ENCODE results near the gene SULF2. TPM values are rescaled to one million over a fixed set of nuclear protein-coding genes. Genes with fewer than 3 reads are reported as not detected.

Gene SULF2
- total and polyA plus RNA-seq, 2 of the 4 experiments (the other 2 are of a cell fraction): 0.54 to 0.77 TPM

DNA sequence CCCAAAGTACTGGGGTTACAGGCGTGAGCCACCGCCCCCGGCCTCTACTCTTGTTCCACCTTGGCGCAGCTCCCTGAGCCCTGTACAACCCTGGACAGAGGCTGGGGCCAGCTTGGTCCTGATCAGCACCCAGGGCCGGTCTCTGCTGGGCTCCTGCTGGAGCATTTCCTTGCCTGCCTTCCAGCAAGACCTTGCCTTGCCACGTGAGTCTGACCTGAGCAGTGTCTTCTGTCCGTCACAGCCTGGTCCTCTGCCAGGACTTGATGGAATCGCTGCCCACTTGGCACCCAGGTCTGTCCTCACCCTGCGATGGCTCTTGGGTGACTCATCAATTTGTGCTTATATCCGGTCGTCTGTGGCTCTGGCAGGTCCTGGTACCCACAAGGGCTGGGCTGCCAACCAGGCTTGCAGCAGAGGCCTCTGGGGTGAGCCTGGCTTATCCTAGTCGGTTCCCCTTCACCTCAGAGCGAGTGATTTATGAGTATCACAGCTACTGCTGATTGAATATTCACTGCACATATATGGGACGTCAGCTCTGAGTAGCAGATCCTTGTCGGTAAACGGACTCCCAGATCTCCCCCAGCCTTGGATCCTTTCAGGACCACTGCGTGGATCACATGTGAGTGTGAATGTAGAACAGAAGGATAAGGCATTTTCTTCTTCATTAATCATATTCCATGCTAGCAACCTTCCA is 10.1 kb upstream of the SULF2 start:
- Histone ChIP-seq H4K91ac (ENCODE audit: insufficient read depth, low read depth, low read length) (no peak overlapping the region), H3K4ac (ENCODE audit: low read depth, low read length) (no peak overlapping the region), H3K27ac (ENCODE audit: insufficient read depth, low read length) (no peak overlapping the region), H3K4me3 (ENCODE audit: insufficient read depth, low read depth, low read length) (no peak overlapping the region), H3K27me3 (ENCODE audit: control insufficient read depth, insufficient read depth, low read length) (peaks cover 5% of the 10 kb centered on the region), H2BK120ac (ENCODE audit: low read depth, low read length) (no peak overlapping the region), H3K23ac (ENCODE audit: low read depth, low read length) (no peak overlapping the region), H3K9ac (ENCODE audit: low read depth, low read length) (no peak overlapping the region), H3K56ac (ENCODE audit: extremely low read depth, insufficient read depth, low read length) (no peak overlapping the region), H3K4me1 (ENCODE audit: control insufficient read depth, insufficient read depth, low read length) (peaks cover 7% of the 10 kb centered on the region; the same call in 1 of the 2 replicates), H2AFZ (replicated peaks; ENCODE audit: low read length, poor library complexity) (no peak overlapping the region), H2BK20ac (ENCODE audit: low read depth, low read length) (no peak overlapping the region), H2BK5ac (ENCODE audit: low read depth, low read length, poor library complexity, severe bottlenecking) (no peak overlapping the region), H3K4me2 (ENCODE audit: low read depth, low read length) (no peak overlapping the region), H3K79me1 (ENCODE audit: low read depth in 1 of 2, low read length in 2 of 2) (no peaks in the 10 kb centered on the region), H3K9me3 (ENCODE audit: control insufficient read depth, insufficient read depth, low read length) (no peaks in the 10 kb centered on the region), H3K36me3 (ENCODE audit: control insufficient read depth, insufficient read depth, low read length) (no peaks in the 10 kb centered on the region), H4K20me1 (ENCODE audit: insufficient read depth, low read length) (no peaks in the 10 kb centered on the region), H4K5ac (ENCODE audit: low read depth, low read length) (no peak overlapping the region), H3K14ac (replicated peaks; ENCODE audit: low read depth, low read length) (no peak overlapping the region), H3K18ac (ENCODE audit: low read depth, low read length) (no peak overlapping the region), H3K9me1 (ENCODE audit: insufficient read depth, low read length) (no peaks in the 10 kb centered on the region), H2AK5ac (ENCODE audit: low read depth, low read length) (no peak overlapping the region), H2BK15ac (ENCODE audit: low read depth, low read length) (no peak overlapping the region), H4K8ac (ENCODE audit: low read depth in 2 of 2, low read length in 2 of 2) (no peak overlapping the region), H2AK9ac (replicated peaks; ENCODE audit: low read depth, low read length, poor library complexity) (no peak overlapping the region)
- ChIA-PET CTCF (no interaction called here), POLR2A (ENCODE audit: unreplicated experiment) (no interaction called here)
- TF ChIP-seq MAFK (IDR thresholded peaks at IDR 0.05; ENCODE audit: low read depth, low read length) (no peak), POLR2A (IDR thresholded peaks at IDR 0.05; ENCODE audit: low read depth, low read length) (no peak), CHD1 (IDR thresholded peaks at IDR 0.05; ENCODE audit: low read depth, low read length) (no peak), SMC3 (IDR thresholded peaks at IDR 0.05; ENCODE audit: low read depth, low read length) (no peak), RFX5 (IDR thresholded peaks at IDR 0.05; ENCODE audit: low read depth, low read length) (no peak), RAD21 (IDR thresholded peaks at IDR 0.05; ENCODE audit: low read length) (no peak)
- TF ChIP-seq, protein P1, sequence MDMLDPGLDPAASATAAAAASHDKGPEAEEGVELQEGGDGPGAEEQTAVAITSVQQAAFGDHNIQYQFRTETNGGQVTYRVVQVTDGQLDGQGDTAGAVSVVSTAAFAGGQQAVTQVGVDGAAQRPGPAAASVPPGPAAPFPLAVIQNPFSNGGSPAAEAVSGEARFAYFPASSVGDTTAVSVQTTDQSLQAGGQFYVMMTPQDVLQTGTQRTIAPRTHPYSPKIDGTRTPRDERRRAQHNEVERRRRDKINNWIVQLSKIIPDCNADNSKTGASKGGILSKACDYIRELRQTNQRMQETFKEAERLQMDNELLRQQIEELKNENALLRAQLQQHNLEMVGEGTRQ (IDR thresholded peaks at IDR 0.05; ENCODE audit: low read depth, low read length): no peak
- TF ChIP-seq, protein P2, sequence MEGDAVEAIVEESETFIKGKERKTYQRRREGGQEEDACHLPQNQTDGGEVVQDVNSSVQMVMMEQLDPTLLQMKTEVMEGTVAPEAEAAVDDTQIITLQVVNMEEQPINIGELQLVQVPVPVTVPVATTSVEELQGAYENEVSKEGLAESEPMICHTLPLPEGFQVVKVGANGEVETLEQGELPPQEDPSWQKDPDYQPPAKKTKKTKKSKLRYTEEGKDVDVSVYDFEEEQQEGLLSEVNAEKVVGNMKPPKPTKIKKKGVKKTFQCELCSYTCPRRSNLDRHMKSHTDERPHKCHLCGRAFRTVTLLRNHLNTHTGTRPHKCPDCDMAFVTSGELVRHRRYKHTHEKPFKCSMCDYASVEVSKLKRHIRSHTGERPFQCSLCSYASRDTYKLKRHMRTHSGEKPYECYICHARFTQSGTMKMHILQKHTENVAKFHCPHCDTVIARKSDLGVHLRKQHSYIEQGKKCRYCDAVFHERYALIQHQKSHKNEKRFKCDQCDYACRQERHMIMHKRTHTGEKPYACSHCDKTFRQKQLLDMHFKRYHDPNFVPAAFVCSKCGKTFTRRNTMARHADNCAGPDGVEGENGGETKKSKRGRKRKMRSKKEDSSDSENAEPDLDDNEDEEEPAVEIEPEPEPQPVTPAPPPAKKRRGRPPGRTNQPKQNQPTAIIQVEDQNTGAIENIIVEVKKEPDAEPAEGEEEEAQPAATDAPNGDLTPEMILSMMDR (conservative IDR thresholded peaks at IDR 0.05; ENCODE audit: low read depth, low read length): no peak
- dilution Hi-C loops (cut with HindIII; ENCODE audit: low sequenced_read_pairs, unreplicated experiment): no loop called here
- intact Hi-C loops (cut with micrococcal nuclease): no loop called here
- 68% methylated on average over 9 of the region's 17 CpGs; no CpG with 5 or more reads in 1 of the 2 experiments for WGBS, 2 experiments (ENCODE audit: extremely low coverage in 2 of 2, insufficient read length in 1 of 2)
- ATAC-seq (ENCODE audit: low read depth): no peak
- DNase-seq: no peak
- in situ Hi-C loops (cut with MboI; ENCODE audit: low sequenced_read_pairs): no loop called here
- BruUV-seq (replicated peaks): no TSS peak

Measured in IMR-90 (cell line).